HG02623 (cell line): Measurements from ENCODE around the gene C4orf50.

Experiments used
- ATAC-seq: cut with Tn5 transposase; IDR thresholded peaks from one replicate; pipeline ENCODE4 v1.9.1; 2021; ENCODE audit warnings: moderate library complexity; ENCODE audit not compliant: unreplicated experiment

C4orf50 gene

DNA sequence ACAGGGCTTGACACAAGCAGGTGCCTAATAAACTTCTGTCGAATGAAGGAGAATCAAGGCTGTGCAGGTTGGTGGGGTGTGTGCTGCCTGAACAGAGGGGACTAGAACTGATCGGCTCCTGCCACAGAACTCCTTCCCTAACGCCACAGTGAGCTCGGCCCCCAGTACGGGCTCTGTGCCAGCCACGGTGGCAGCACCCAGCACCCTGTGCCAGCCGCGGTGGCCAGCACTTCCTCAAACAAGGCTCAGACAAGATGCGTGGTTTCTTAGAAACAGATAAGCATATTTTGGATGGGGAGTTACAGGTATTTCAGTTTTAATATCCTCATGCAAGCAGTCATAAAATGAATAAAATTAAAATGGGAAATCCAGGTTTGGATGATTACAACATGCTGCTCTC lies 26.0 kb upstream of the C4orf50 start:
- no peak for ATAC-seq

DNA sequence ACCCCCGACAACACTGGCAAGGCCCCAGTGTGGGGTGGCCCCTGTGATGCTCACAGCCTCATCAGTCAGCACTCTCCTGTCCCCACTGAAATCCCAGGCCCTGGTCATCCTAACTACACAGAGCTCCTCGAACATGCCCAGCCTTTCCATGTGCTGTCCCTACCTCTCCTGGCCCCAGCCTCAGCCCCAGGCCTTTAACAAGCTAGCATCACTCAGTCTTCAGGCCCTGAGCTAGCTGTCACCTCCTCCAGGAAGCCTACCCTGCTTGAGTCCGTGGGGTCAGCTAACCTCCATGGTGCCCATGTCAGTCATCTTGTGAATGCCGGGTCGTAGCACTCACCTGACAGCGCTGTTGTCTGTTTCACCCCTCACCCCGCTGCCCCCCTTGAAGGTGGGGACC lies 25.6 kb upstream of the C4orf50 start:
- ATAC-seq: no peak

DNA sequence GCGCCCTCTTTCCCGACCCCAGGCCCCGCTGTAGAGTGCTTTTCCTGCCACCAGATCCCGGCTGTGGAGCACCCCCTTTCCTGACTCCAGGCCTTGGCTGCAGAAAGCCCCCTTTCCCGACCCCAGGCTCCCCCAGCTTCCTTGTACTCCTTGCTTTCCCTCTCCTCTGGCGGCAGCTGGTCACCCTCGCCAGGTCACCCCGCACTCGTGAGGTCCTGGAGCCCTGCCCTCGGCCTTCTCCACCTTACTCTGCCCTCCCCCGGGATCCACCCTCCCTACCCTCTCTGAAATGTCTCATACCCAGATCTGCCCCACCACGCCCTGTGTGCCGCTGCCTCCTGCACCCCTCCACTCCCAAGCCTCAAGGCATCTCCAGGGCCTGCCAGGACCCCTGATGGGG lies 25.0 kb upstream of the C4orf50 start:
- ATAC-seq: no peak

DNA sequence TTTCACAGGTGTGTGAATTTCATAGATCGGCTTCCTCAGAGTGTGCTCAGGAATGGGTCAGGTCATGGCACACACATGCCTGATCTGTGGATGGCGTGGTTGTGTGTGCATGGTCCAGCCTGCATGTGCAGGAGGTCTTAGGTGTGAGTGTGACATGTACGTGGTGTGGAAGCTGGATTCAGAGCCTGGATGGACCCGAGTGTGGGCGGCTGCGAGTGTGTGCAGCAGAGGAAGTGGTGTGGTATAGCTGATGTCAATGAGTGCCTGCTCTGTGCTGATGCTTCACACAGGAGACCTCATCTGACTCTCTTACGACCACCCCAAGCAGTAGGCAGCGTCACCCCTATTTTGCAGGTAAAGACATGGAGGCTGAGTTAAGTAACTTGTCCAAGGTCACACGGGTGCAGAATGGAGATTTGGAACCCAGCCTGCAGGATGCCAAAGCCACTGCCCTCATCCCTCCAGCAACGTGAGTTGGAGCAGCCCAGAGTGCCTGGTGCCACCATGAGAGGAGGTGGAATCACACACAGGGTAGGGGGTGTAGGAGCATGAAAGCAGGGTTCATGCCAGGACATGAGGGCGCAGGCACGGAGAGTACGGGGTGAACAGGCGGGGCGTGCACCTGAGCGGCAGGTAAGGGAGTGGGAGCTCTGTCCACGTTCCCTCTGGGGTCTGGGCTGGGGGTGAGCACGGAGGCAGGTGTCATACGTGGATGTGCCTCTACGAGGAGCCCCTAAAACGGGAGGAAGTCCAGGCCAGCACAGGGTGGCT lies 24.2 kb upstream of the C4orf50 start:
- no peak for ATAC-seq

DNA sequence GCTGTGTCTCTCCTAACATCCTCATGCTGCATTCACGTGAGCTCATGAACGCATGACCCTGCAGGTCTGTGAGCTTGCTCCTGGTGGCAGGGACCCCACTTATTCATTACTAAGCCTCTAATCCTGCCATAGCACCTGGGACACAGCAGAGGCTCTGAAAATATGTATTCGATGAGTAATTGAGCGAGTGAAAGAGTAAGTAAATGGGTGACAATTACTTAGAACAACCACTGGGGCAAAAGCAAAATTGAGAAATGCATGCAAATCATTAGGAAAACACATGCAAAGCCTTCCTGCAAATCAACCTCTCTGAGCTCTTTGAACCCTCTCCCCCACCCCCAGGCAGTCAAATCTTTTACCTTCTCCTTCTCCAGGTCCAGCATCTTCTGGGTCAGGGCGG lies 23.6 kb upstream of the C4orf50 start:
- ATAC-seq: no peak

DNA sequence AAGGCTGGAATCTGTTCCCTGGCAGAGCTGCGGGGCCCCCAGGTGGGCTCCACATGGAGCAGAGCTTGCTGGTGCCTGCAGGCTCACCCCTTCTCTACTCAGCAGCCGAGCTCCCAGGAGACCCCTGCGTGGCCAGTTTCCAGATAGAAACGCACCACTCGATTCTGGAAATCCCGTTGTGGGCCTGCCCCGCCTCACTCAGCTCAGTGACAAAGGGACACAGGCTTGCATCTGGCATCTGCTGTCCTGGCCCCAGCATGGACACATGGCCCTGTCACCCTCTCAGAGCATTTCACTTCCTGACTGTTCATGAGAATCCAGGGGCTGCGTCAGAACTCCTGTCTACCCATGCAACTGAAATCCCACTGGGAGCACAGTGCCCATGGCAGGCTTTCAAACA lies 20.5 kb upstream of the C4orf50 start:
- no peak for ATAC-seq

DNA sequence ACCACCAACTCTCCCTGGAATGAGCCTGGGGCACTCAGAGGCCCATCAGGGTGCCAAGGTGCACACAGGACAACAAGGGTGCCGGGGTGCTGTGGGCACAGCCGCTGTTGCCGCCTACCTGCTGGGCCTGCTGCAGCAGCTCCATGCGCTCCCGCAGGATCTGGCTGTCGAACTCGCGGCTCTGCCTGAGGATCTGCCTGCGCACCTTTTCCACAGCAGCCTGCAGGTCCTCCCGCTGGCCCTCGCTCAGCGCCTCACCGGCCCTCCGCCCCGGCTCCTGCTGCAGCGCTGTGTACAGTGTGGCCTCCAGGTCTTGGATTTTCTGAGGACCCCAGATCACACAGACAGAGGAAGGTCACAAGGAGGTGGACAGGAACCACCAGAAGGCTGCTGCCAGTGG lies 17.6 kb upstream of the C4orf50 start:
- no peak for ATAC-seq

DNA sequence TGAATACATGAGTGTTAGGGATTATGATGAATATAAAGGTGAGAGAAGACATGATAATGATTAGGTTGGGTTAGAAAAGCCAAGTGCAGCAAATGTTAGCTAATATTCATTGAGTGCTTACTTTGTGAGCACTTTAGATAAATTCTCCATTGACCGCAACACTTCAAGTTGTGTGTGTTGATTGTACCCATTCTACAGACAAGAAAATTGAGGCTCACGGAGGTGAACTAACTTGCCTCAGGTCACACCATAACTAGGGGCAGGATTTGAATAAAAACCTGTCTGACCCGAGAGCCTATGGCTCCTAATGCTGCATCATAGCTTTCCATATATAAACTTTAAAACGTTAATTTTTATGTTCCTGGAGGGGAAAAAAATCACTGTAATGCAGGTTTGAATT lies 15.2 kb upstream of the C4orf50 start:
- no peak for ATAC-seq

DNA sequence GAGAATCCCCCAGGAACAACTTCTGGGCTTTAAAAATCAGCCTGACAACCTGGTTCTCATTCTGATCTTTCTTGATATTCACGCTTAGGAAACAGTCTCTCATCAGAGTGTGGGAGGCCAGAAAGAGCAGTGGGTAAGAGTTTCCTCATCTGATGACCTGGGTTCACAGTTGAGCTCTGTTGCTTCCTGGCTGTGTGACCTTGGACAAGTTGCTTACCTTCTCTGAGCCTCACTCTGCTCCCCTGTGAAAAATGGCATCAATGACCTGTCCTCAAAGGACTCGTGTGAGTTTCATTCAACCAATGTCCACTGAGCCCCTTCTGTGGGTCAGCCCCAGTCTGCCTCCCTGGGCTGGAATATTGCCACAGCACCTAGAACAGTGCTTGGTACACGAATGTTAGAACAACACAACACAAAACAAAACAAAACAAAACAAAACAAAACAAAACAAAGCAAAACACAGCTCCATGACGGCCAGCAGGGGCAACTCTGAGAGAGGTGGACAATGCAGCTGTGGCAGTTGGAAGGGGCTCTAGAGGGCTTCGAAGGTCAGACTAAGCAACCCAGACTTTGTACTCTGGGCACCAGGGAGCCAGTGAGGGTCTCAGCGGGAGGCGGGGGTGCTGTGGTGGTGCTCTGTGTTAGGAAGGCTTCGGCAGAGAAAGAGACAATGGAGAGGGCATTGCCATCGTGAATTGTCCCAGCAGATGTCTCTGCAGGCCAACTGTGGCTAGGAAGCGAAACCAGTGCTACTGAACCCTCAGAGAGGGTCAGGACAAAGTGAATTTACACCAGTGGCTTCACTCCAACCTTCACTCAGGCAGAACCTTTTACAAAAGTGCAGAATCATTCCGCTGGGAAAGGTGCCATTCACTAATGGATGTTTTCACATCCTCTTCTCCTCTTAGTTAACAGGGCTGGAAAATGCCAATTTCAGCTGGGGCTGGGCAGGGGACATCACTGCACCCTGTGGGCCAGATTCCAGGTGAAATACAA lies 14.3 kb upstream of the C4orf50 start:
- no peak for ATAC-seq

DNA sequence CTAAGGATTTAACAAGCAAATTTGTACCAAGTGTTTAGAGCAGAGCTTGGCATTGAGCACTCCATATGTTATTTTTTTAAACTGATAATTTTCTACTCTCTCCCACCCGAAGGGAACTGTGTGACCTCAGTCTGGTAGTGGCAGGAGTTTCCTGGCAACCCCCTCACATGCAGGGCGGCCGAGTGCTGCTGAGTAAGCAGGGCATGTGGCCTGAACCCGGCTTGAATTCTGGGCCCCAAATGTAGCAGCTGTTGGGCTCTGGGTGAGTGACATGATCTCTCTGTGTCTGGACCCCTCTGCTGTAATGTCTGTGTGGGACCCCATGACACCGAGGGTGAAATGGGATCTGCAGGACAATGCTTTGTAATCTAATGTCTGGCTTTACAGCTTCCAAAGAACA lies 13.6 kb upstream of the C4orf50 start:
- no peak for ATAC-seq

DNA sequence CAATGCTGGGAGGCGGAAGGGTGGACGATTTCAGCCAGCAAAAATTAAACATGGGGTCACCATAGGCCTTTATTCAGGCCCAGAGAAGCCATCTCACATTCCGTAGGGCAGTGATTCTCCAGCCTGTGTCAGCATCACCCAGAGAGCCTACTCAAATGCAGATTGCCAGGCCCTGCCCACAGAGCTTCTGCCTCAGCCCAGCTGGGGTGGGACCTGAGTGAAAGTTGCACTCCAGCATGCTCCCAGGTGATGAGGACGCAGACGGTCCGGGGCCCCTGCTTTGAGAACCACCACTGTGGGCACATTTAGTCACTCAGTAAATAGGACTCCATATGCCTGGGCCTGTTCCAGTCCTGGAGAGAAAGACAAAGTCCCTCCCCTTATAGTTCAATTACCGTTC lies 12.4 kb upstream of the C4orf50 start:
- ATAC-seq: no peak

DNA sequence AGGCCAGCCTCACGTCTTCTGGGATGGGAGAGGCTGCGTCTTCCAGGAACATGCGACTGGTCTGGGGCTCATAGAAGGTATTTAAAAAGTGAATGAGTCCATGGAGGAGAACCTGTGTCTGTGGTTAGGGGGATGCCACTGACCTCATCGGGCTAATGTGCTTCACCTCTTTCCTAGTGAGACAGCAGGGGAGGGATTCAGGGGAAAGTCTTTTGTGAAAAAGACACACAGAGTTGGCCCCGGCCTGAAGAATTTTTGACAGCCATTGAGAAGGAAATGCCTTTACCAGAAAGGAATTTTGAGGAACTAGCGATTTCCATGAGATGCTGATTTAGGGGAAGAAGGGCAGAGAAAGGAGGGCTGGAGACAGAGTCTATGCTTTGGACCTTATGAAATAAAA lies 11.0 kb upstream of the C4orf50 start:
- no peak for ATAC-seq

DNA sequence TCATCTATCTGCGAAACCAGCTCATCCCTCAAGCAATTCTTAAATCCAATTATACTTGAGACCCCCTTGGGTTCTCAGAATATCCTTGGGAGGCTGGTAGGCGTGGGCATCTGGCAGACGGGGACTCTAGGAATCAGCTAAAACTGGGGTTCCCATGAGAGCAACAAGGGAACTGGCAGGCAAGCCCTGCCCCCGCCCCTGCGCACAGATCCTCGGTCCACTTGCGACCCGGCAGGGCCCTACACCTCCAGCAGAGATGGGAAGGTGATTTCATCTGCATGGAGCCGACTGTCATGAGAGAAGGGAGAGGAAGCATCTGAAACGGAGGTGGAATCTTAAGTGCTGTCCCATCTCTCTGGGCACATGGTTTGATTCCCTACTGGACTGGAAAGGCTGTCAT lies 9.9 kb upstream of the C4orf50 start:
- no peak for ATAC-seq

DNA sequence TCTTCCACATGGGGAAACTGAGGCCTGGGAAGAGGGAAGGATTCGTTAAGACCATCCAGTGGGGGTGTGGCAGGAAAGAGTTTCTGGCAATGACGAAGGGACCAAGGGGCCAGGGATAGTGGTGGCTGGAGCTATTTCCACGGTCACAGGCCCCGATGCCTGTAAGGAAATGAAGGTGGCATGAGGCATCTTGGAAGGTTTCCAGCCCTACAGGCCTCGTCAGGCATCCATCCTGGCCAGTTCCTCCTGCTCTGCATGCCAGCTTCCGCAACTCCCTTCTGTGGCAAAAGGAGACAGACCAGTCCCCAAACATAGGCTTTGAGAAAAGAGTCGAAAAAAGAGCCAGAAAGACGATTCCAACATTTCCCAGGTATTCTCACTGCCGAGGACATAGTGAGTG lies 9.2 kb upstream of the C4orf50 start:
- ATAC-seq: no peak

DNA sequence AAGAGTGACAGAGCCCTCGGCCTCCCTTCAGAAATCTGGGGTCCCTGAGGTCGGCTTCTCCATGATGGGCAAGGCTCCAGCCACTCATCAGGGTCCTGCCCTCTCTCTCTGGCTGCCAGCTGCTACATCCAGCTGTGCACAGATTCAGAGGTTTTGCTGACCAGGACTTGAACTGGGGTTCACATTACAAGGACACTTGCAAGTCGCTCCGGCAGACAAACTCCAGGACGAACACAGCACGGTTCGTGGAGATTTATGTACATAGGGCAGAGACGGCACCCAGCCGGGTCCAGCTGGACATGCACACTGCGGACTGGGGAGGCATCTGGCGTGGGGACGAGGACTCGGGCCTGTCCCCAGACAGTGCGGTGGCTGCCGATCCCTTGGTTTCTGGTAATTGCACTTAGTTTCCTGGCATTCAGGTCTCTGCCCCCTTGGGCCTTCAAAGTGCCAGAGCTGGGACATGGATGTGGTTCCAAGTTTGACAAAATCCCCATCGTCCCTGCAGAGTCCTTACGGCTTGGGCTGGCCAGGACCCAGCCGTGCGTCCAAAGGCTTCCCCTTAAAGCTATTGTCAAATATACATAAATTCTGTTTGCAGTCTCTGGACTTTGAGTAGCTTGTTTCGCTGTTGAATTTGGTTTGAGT lies 6.2 kb upstream of the C4orf50 start:
- no peak for ATAC-seq

DNA sequence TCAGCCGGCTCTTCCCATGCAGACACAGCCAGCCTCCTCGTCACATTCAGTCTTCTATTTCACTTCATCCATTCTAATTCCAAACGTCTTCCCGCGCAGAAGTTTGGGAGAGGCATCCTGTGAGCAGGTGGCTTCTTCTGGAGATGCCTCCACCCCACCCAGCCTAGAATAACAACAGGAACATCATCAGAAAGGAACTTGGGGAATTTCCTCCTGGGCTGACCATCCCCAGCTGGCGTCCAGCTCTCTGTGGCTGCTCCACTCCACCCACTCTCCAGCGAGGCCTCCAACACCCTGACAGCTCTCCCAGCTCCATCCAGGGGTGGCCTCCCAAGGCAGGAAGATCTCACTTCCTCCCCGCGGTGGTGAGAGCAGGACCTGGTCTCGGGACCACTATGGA lies 5.5 kb upstream of the C4orf50 start:
- no peak for ATAC-seq

DNA sequence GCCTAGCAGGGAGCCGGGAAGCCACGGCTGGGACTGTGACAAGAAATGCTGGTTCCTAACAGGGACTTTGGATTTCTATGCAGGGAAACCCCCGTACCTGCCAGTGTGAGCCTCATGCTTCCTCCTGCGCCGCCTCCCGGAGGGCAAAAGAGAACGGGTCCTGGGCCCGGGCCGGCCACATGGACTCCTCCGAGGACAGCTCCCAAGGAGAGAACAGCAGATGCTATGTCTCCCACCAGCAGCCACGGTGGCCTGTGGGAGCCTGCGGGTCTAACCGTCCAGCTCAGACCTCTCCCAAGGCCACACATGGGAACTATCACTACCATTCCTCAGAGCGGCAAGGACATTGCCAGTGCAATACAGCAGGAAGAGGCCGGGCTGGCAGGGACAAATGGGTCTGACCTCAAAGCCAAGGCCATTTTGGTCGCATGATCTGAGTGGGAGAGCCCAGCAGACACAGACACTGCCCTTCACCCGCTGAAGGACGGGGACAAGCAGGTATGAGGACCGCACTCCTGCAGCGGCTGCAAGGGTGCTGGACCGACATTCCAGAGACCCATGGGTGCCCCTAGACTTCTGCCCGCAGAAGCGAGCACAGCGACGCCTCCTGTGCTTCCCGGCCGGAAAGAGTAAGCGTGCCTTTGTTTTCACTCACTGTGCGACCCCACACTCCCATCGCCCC lies 4.5 kb upstream of the C4orf50 start:
- ATAC-seq: no peak

DNA sequence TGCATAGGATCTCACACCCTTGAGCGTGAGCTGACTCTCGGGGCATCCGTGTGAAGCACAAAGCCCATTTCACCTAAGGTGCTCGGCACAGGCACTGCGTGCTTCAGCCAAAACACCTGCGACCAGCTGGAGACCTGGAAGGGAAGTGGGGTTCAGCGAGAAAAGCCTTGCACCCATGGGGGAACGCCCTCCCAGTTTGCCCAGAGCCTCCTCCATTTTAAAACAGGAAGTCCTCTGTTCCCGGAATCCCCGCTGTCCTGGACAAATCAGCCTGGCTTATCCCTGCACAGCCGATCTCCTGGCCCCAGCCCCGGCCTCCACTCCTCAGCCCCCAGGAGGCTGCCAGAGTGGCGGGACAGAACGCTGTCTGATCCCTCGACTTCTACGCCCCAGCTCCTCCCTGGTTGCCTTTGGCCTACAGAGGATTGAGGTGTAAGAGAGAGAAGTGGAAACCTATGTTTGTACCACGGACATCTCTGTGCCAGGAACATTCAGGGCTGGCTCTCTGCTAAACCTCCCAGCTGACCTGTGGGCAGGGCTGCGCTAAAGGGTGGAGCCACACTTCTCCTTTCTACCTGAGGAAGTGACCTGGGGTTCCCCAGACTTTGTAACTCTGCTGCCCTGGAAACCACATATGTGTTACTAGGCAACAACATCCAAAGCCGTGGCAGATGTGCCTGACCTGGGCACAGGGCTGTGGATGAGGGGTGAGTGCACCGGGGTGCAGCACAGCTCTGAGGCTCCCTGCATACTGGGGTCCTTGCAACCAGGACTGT lies 3.8 kb upstream of the C4orf50 start:
- ATAC-seq: no peak

DNA sequence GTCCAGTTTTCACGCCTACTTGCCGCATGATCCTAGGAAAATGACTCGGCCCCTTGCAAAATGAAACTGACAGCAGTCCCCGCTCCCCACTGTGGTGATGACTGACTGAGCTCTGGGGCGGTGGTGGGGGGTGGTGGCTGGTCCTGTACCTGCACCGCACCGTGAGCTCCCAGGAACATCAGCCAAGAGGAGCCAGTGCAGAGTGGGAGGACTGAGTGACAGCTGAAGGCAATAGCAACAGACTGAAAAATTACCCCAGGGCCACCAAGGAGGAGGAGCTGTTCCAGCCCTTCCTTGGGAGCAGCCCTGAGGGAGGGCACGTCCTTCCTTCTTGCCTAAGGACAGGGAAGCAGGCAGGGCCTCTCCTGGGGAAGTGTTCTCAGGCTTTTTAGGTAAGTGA lies 2.4 kb upstream of the C4orf50 start:
- no peak for ATAC-seq
